Keratinocyte (primary cell): ENCODE measurements around the gene AP1S3.

ENCODE experiments used
- CTCF ChIP-seq, 3 experiments: IDR thresholded peaks in 1 of 3; conservative IDR thresholded peaks in 1 of 3; optimal IDR thresholded peaks in 1 of 3; 2 replicates in 2 of 3; 3 replicates in 1 of 3; pipeline versions ENCODE3 to v1.5.1; 2011; ENCODE audit warnings: low read length in 3 of 3, mild to moderate bottlenecking in 3 of 3, moderate library complexity in 2 of 3, control low read depth in 1 of 3, inconsistent platforms in 1 of 3; ENCODE audit not compliant: insufficient read depth in 2 of 3; ENCODE audit errors: extremely low read depth in 1 of 3
- EZH2 ChIP-seq: IDR thresholded peaks from one replicate; pipeline ENCODE4 v1.6.1; 2012; ENCODE audit warnings: inconsistent platforms, mild to moderate bottlenecking, low read length, moderate library complexity

GRCh38 chr2:223813329-223813728 is 24.1 kb downstream of the AP1S3 start:
- TF ChIP-seq CTCF (optimal IDR thresholded peaks at IDR 0.05 in 1 of 3, IDR thresholded peaks at IDR 0.05 in 1 of 3, conservative IDR thresholded peaks at IDR 0.05 in 1 of 3; ENCODE audit: extremely low read depth in 1 of 3, insufficient read depth in 2 of 3, low read length in 3 of 3) (no peak), EZH2 (no peak)
